ENCODE results near the gene CCDC126. TPM values are rescaled to one million over a fixed set of nuclear protein-coding genes. Genes with fewer than 3 reads are reported as not detected.
"Not testable (repeated sequence)": the region's sequence is repeated elsewhere in the genome, so short reads cannot be mapped to it uniquely, and the experiment has no call there.

Gene CCDC126
- total RNA-seq, 3 donors from 2014 or later, result 6.6 to 9.5 (median 6.6) TPM

- ATAC-seq, result no peak
- no peaks in the 10 kb centered on the region for H3K27me3 Mint-ChIP-seq (ENCODE audit: low read depth)
- no peaks in the 10 kb centered on the region for H3K9me3 Mint-ChIP-seq
- H3K36me3 Mint-ChIP-seq (ENCODE audit: insufficient read depth), result no peaks in the 10 kb centered on the region
- H3K4me1 Mint-ChIP-seq (ENCODE audit: low read depth), result no peaks in the 10 kb centered on the region
- no peak overlapping the region for H3K4me3 Mint-ChIP-seq
- no peak for DNase-seq
Observed at GRCh38 chr7:23662124-23662983, 65.2 kb downstream of the CCDC126 start.

- Mint-ChIP-seq H3K4me1 (ENCODE audit: low read depth) (no peaks in the 10 kb centered on the region), H3K27me3 (ENCODE audit: low read depth) (no peaks in the 10 kb centered on the region), H3K4me3 (no peak overlapping the region), H3K36me3 (ENCODE audit: insufficient read depth) (no peaks in the 10 kb centered on the region), H3K9me3 (no peaks in the 10 kb centered on the region)
- no peak for ATAC-seq
- DNase-seq, result no peak
Observed at GRCh38 chr7:23662984-23663313, 65.8 kb downstream of the CCDC126 start.

GRCh38 chr7:23664122-23664521 is 66.9 kb downstream of the CCDC126 start:
- Mint-ChIP-seq H3K27me3 (ENCODE audit: low read depth) (no peaks in the 10 kb centered on the region), H3K36me3 (ENCODE audit: insufficient read depth) (no peaks in the 10 kb centered on the region), H3K4me3 (no peak overlapping the region), H3K9me3 (no peaks in the 10 kb centered on the region), H3K4me1 (ENCODE audit: low read depth) (no peaks in the 10 kb centered on the region)
- DNase-seq (no peak), ATAC-seq (no peak)

GRCh38 chr7:23672033-23672432 is 74.9 kb downstream of the CCDC126 start:
- Mint-ChIP-seq H3K4me3 (no peak overlapping the region), H3K4me1 (ENCODE audit: low read depth) (no peaks in the 10 kb centered on the region), H3K36me3 (ENCODE audit: insufficient read depth) (no peaks in the 10 kb centered on the region), H3K27me3 (ENCODE audit: low read depth) (peaks cover 16% of the 10 kb centered on the region), H3K9me3 (no peaks in the 10 kb centered on the region)
- DNase-seq, result no peak
- no peak for ATAC-seq

GRCh38 chr7:23679898-23680413 is 82.8 kb downstream of the CCDC126 start, which contains the start of gene FAM221A:
Gene FAM221A (plus strand): TSS chr7:23680199. CDS start chr7:23680219, 20 bp downstream.
- Mint-ChIP-seq H3K4me1 (ENCODE audit: low read depth) (peaks cover 12% of the 10 kb centered on the region), H3K36me3 (ENCODE audit: insufficient read depth) (no peaks in the 10 kb centered on the region), H3K4me3 (peak within 1 kb of the TSS; percentile 92), H3K9me3 (no peaks in the 10 kb centered on the region), H3K27me3 (ENCODE audit: low read depth) (peaks cover 1% of the 10 kb centered on the region)
- peak; percentile 98 to 99 for ATAC-seq
- peak; percentile 70 for DNase-seq

- H3K36me3 Mint-ChIP-seq (ENCODE audit: insufficient read depth), result no peaks in the 10 kb centered on the region
- ATAC-seq (peak; percentile 50 to 51), DNase-seq (peak; percentile 5)
- peak overlapping the region; percentile 92 for H3K4me3 Mint-ChIP-seq
- H3K4me1 Mint-ChIP-seq (ENCODE audit: low read depth), result peaks cover 13% of the 10 kb centered on the region
- no peaks in the 10 kb centered on the region for H3K9me3 Mint-ChIP-seq
- no peaks in the 10 kb centered on the region for H3K27me3 Mint-ChIP-seq (ENCODE audit: low read depth)
Observed at GRCh38 chr7:23680414-23681405, 83.5 kb downstream of the CCDC126 start.

- not testable (repeated sequence) for H3K27me3 Mint-ChIP-seq (ENCODE audit: low read depth); H3K9me3 Mint-ChIP-seq; ATAC-seq; H3K36me3 Mint-ChIP-seq (ENCODE audit: insufficient read depth); DNase-seq; H3K4me3 Mint-ChIP-seq
- peaks cover 11% of the 10 kb centered on the region for H3K4me1 Mint-ChIP-seq (ENCODE audit: low read depth)
Observed at GRCh38 chr7:23684041-23684440, 86.9 kb downstream of the CCDC126 start.

GRCh38 chr7:23685731-23686130 is 88.5 kb downstream of the CCDC126 start:
- H3K4me1 Mint-ChIP-seq (ENCODE audit: low read depth), result peaks cover 6% of the 10 kb centered on the region
- H3K27me3 Mint-ChIP-seq (ENCODE audit: low read depth), result no peaks in the 10 kb centered on the region
- ATAC-seq, result no peak
- no peak overlapping the region for H3K4me3 Mint-ChIP-seq
- no peak for DNase-seq
- peaks cover 4% of the 10 kb centered on the region for H3K36me3 Mint-ChIP-seq (ENCODE audit: insufficient read depth)
- H3K9me3 Mint-ChIP-seq, result no peaks in the 10 kb centered on the region

DNA sequence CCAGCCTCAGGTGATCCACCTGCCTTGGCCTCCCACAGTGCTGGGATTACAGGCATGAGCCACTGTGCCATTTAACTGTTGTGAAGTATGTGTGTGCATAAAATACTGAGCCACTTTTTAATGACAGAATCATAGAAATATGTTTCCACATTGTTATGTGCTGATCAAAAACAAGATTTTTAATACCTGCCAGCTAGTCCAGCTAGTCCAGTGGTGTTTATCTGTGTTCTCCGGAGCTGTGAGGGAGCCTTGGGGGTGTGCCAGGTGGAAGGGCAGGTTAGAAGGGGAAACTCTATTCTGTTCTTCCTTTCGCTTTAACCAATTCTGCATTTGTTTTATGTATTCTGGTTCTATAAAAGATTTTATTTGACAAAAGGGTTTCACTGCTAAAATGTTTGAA is 89.8 kb downstream of the CCDC126 start:
- no peak for ATAC-seq

DNA sequence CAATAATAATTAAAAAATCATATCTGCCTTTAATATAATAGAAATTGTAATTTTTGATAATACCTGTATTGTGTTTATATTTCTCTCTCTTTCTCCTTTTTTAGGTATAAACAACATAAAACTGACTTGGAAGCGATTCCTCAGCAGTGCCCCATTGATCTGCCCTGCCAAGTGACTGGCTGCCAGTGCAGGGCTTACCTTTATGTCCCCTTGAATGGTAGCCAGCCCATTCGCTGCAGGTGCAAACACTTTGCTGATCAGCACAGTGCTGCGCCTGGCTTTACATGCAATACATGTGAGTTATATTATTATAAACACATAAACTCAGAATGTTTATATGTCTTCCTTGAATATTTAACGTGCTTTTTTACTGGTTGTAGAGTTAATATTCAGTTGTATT is 92.0 kb downstream of the CCDC126 start:
- ATAC-seq (no peak), DNase-seq (no peak)
- Mint-ChIP-seq H3K36me3 (ENCODE audit: insufficient read depth) (peaks cover 20% of the 10 kb centered on the region), H3K4me1 (ENCODE audit: low read depth) (peaks cover 1% of the 10 kb centered on the region), H3K4me3 (no peak overlapping the region), H3K9me3 (no peaks in the 10 kb centered on the region), H3K27me3 (ENCODE audit: low read depth) (no peaks in the 10 kb centered on the region)

More for the DNA sequence above, 89.8 kb downstream of the CCDC126 start:
- H3K27me3 Mint-ChIP-seq (ENCODE audit: low read depth), result no peaks in the 10 kb centered on the region
- no peaks in the 10 kb centered on the region for H3K9me3 Mint-ChIP-seq
- no peak overlapping the region for H3K4me3 Mint-ChIP-seq
- peaks cover 10% of the 10 kb centered on the region for H3K36me3 Mint-ChIP-seq (ENCODE audit: insufficient read depth)
- no peak for DNase-seq
- peaks cover 1% of the 10 kb centered on the region for H3K4me1 Mint-ChIP-seq (ENCODE audit: low read depth)

GRCh38 chr7:23691320-23691719 is 94.1 kb downstream of the CCDC126 start:
- Mint-ChIP-seq H3K36me3 (ENCODE audit: insufficient read depth) (peaks cover 21% of the 10 kb centered on the region), H3K4me3 (no peak overlapping the region), H3K9me3 (no peaks in the 10 kb centered on the region), H3K27me3 (ENCODE audit: low read depth) (no peaks in the 10 kb centered on the region), H3K4me1 (ENCODE audit: low read depth) (no peaks in the 10 kb centered on the region)
- no peak for ATAC-seq
- no peak for DNase-seq

DNA sequence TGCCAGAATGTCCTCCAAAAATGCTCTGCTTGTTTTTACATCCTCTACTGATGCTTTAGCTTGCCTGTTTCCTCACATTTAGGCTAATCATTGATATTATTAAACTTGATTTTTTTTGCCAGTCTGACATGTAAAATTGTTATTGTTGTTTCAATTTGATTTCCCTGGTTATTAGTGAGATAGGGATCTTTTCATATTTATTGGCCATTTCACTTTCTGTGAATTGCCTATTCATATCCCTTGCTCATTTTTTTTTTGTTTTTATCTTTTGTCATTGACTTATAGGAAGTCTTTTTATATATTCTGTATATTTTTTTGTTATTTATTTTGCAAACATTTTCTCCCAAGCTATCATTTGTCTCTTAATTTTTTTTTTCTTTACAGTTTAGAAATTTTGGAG is 96.0 kb downstream of the CCDC126 start:
- Mint-ChIP-seq H3K4me1 (ENCODE audit: low read depth) (no peaks in the 10 kb centered on the region), H3K27me3 (ENCODE audit: low read depth) (no peaks in the 10 kb centered on the region), H3K4me3 (no peak overlapping the region), H3K9me3 (no peaks in the 10 kb centered on the region), H3K36me3 (ENCODE audit: insufficient read depth) (peaks cover 23% of the 10 kb centered on the region)
- DNase-seq (no peak), ATAC-seq (no peak)
